Heart left ventricle (tissue), 13 donors: ENCODE results near the gene OLFM3.

Source experiments
- CTCF ChIP-seq, 12 donors: fragments of 200-600 bp; sonication (generic) in 4 of 12; IDR thresholded peaks; one replicate each; pipeline versions ENCODE4 v1.5.0 to v1.8.0; 2018 to 2022; ENCODE audit warnings: antibody characterized with exemption in 12 of 12, mild to moderate bottlenecking in 5 of 12
- POLR2A ChIP-seq, 2 donors: fragments of 450-650 bp; IDR thresholded peaks; one replicate each; pipeline ENCODE4 v1.6.1; 2017; ENCODE audit warnings: antibody characterized with exemption in 2 of 2, mild to moderate bottlenecking in 2 of 2, moderate library complexity in 2 of 2
- donor health status: ischemic (EF 13 %, LVEDD 7.1; RV severe dilation, severe dysfunction).
- donor health status: DM: no; HTN: yes; CAD: no.
- donor health status: DM: no; HTN: no; CAD: no.
- donor health status: ischemic (EF 25% LVEDD 6.9; RV normal size, moderate dysfunction).
- donor health status: ischemic (EF 25% LVEDD 5.7; RV mildly dilated, moderate dysfunction).
- donor health status: ischemic (EF 35%, LVEDD 5.7; RV mildly dilated, moderate dysfunction).
- donor health status: nonischemic (EF 11% LVEDD 7.7; RV severe dilation, severe dysfunction).
- donor health status: DM: yes; HTN: yes; CAD: no.
- donor health status: PGD.
- donor health status: ischemic (EF 29% LVEDD 5.4; RV normal size, mild dysfunction).
- donor health status: nonischemic (EF 23%, LVEDD 6.1; RV moderate dilation, normal function).

- no peak for TF ChIP-seq POLR2A (IDR thresholded peaks at IDR 0.05)
- no peak for TF ChIP-seq CTCF (IDR thresholded peaks at IDR 0.05)
Measured at GRCh38 chr1:101964708-101965107, 32.0 kb downstream of the OLFM3 start.
